HFF-Myc (cell line): ENCODE data around the gene UVRAG.

Source experiments
- DNase-seq: peaks from one replicate; pipeline ENCODE4 v3.0.0-alpha.2; 2011; ENCODE audit warnings: low read depth; ENCODE audit errors: extremely low read depth
- H3K4me3 ChIP-seq: replicated peaks from 2 replicates; pipeline ENCODE4 v1.5.1; 2011; ENCODE audit warnings: low read depth, mild to moderate bottlenecking, control low read depth, low read length
- TF ChIP-seq, protein P1 (sequence below): IDR thresholded peaks from 2 replicates; pipeline ENCODE4 v1.5.1; 2012; ENCODE audit warnings: mild to moderate bottlenecking, low read depth, low read length, control low read depth; ENCODE audit errors: missing control alignments

UVRAG gene

DNA sequence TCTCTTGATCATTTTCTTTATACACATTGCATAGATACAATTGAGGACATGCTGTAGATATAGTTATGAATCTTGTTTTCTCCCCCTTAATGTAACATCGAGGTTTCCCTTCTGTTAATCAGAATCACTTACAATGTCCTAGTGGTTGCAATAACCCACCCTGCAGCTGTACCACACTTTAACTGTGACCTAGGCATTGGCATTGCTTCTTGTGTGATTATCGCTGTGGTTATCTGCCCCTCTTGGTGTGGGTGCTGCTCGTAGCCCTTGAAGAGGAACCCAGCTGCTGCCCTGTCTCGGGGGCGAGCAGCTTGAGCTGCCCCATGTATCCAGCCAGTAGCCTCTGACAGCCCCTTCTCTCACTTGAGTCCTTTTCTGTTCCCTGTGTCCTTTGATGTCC lies 44.9 kb upstream of the UVRAG start:
- H3K4me3 ChIP-seq = no peak overlapping the region
- DNase-seq = no peak
- TF ChIP-seq, protein P1, sequence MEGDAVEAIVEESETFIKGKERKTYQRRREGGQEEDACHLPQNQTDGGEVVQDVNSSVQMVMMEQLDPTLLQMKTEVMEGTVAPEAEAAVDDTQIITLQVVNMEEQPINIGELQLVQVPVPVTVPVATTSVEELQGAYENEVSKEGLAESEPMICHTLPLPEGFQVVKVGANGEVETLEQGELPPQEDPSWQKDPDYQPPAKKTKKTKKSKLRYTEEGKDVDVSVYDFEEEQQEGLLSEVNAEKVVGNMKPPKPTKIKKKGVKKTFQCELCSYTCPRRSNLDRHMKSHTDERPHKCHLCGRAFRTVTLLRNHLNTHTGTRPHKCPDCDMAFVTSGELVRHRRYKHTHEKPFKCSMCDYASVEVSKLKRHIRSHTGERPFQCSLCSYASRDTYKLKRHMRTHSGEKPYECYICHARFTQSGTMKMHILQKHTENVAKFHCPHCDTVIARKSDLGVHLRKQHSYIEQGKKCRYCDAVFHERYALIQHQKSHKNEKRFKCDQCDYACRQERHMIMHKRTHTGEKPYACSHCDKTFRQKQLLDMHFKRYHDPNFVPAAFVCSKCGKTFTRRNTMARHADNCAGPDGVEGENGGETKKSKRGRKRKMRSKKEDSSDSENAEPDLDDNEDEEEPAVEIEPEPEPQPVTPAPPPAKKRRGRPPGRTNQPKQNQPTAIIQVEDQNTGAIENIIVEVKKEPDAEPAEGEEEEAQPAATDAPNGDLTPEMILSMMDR = no peak

DNA sequence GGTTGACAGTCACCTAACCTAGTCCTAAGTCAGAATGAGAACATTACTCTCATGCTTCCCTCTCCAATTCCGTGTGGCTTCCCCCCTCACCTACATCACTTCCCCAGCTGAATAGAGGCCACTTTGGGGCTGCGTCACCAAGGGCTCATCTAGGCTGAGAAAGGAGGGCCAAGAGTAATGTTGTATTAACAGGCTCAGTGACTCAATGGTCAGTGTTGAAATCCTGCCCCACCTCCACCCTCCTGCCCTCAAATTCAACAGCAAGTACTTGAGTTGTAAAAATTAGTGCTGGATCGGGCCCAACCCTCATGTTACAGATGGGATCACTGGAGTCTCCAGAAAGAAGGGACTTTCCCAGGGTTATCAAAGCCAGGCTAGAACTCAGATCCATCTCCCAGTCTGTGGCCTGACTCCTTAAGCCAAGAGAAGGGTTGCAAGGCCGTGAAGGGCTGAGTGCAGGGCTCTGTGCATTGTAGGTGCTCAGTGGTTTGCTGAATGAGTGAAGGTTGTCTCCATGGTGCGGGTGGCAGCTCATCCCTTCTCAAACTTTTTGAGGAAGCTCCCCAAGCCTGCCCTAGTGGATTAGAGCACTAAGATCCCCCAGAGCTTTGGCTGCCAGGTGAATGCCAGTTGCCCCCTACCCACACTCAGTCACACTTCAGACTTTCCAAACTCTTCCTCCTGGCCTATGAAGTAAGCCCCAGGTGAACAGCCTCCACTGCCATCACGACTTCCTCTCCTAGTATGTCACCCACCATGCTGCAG lies 43.2 kb upstream of the UVRAG start:
- TF ChIP-seq, protein P1 = no peak
- no peak for DNase-seq
- H3K4me3 ChIP-seq = no peak overlapping the region

- DNase-seq = no peak
- TF ChIP-seq, protein P1 = no peak
- no peak overlapping the region for H3K4me3 ChIP-seq
These were observed 41.2 kb upstream of the UVRAG start for GRCh38 chr11:75773595-75774353.

DNA sequence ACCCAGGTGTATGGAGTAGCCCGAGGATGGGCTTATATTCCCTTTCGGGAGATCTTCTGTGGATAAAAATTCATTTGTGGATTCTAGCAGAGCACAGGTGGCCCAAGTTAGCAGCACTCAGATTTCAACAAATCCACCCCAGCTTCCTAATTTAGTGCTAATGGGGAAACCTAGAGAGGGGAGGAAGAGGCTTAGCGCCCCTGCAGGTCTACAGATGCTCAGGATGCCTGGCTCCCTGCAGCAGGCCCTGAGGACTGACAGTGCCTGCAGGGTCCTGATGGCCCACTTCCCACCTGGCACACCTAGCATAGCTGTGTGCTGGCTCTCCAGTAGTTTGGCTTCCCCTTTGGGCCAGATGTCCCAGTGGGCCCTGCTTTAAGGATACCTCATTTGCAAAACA lies 40.0 kb upstream of the UVRAG start:
- no peak overlapping the region for H3K4me3 ChIP-seq
- DNase-seq = no peak
- TF ChIP-seq, protein P1 = no peak

- TF ChIP-seq, protein P1 = no peak
- no peak overlapping the region for H3K4me3 ChIP-seq
- no peak for DNase-seq
These were observed 38.5 kb upstream of the UVRAG start for GRCh38 chr11:75776546-75776945.

DNA sequence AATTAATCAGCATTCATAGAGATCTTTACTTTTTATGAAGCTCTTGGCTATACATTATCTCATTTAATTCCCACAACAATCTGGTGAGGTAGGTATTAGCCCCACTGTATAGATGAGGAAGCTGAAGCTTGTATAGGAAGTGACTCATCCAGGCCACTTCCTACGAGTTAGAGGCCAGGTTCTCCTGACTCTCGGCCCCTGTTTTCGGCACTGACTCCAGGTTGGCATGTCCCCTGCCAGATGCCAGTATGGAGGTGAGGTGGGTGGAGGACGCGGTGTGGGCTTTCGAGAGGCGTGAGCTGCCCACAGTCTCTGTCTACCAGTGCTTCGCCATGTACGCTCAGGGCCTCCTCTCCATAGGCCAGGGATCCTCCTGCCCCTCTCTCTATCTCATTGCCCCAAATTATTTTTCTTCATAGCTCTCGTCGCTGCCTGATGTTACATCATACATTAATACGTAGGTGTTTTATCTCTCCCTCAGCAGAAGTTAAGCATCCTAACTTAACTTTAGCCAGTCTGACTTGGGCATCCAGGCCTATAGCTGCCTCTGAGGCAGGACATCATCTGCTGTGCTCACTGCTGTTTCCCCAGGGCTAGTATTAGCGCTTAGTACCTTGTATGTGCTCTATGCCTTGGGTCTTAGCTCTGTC lies 37.4 kb upstream of the UVRAG start:
- H3K4me3 ChIP-seq = no peak overlapping the region
- DNase-seq = no peak
- TF ChIP-seq, protein P1 = no peak
